Stimulated activated CD8-positive, alpha-beta memory T cell treated with anti-CD3 and anti-CD28 coated beads, Interleukin-12 subunit alpha, Interleukin-12 subunit beta, amount 100 ng/mL, for 4 hours (primary cell): ENCODE results near the gene PRAME.
"Not testable (repeated sequence)": the region's sequence is repeated elsewhere in the genome, so short reads cannot be mapped to it uniquely, and the experiment has no call there.

ENCODE experiments used
- DNase-seq: peaks from one replicate; pipeline ENCODE4 v3.0.0-alpha.2; 2020; ENCODE audit warnings: low read depth

Gene PRAME

GRCh38 chr22:22581524-22581923 lies 22.5 kb upstream of the PRAME start:
- DNase-seq, result not testable (repeated sequence)

DNA sequence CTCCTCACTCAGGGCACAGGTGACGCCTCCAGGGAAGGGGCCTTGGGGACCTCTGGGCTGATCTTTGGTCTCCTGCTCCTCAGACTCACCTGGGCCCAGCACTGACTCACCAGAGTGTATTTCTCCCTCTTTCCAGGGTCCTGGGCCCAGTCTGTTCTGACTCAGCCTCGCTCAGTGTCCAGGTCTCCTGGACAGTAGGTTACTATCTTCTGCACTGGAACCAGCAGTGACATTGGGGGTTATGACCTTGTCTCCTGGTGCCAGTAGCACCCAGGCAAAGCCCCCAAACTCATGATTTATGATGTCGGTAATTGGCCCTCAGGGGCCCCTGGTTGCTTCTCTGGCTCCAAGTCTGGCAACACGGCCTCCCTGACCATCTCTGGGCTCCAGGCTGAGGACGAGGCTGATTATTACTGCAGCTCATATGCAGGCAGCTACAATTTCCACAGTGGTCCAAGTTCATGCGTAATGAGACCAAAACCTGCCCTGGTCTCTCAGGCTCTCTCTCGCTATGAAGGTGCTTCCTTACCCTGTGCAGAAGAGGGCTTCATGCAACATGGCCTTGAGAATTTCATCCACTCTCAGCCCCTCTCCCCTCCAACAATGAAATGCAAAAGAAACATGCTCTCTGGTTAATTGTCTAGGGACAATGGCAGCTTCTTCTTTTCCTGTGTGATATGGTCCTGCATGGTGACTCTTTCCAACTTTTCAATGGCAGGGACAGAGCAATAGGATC lies 21.0 kb upstream of the PRAME start:
- no peak for DNase-seq

GRCh38 chr22:22578702-22579424 lies 19.8 kb upstream of the PRAME start:
- no peak for DNase-seq

- no peak for DNase-seq
Measured at GRCh38 chr22:22576989-22577427, 17.9 kb upstream of the PRAME start.

- DNase-seq, result no peak
Measured at GRCh38 chr22:22576244-22576988, 17.4 kb upstream of the PRAME start.

- no peak for DNase-seq
Measured at GRCh38 chr22:22574361-22574760, 15.3 kb upstream of the PRAME start.

GRCh38 chr22:22573047-22573889 lies 14.2 kb upstream of the PRAME start:
- DNase-seq, result no peak

DNA sequence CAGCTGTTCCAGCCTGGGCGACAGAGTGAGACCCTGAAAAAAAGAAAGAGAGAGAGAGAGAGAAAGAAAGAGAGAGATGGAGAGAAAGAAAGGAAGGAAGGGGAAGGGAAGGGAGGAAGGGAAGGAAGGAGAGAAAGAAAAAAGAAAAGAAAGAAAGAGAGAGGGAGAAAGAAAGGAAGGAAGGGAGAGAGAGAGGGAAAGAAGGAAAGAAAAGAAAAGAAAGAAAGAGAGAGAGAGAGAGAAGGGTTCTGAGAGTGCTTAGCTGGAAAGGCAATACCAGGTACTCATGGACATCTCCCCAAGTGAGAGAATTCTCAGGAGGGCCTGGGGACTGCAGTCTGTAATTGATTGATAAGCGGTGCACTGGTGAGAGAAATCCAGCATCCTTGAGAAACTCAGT lies 12.8 kb upstream of the PRAME start:
- no peak for DNase-seq

DNA sequence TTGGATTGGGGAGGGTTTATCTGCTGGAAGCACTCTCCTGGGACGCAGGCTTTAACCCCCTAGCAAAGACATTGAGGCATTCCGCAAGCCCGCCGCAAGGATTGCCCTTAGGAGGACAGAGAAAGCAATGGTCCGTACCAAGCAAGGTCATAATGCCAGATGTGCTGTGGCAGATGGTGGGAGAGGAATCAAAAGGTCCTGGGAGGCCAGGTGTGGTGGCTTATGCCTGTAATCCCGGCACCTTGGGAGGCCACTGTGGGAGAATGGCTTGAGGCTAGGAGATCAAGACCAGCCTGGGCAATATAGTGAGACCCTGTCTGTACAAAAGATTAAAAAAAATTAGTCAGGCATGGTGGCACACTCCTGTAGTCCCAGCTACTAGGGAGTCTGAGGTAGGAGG lies 12.4 kb upstream of the PRAME start:
- no peak for DNase-seq

DNA sequence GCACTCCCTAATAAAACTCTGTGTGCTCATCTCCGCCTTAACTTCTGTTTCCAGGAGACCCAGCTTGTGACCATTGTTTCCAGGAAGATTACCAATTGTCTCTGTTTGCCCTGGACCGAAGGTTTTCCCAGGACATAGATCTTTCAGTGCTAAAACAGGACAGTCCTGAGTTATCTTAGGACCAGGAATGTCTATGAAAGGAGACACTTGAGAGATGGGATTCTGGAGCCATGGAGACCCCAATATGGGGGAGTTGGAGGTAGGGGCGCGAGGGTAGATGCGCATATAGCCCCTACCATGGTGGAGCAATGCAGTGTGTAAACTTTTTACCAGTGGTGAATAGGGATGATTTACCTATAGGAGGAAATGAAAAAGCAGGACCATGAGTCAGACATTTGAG lies 10.2 kb upstream of the PRAME start:
- DNase-seq, result no peak

- DNase-seq, result no peak
Measured at GRCh38 chr22:22565981-22566380, 6.9 kb upstream of the PRAME start.

DNA sequence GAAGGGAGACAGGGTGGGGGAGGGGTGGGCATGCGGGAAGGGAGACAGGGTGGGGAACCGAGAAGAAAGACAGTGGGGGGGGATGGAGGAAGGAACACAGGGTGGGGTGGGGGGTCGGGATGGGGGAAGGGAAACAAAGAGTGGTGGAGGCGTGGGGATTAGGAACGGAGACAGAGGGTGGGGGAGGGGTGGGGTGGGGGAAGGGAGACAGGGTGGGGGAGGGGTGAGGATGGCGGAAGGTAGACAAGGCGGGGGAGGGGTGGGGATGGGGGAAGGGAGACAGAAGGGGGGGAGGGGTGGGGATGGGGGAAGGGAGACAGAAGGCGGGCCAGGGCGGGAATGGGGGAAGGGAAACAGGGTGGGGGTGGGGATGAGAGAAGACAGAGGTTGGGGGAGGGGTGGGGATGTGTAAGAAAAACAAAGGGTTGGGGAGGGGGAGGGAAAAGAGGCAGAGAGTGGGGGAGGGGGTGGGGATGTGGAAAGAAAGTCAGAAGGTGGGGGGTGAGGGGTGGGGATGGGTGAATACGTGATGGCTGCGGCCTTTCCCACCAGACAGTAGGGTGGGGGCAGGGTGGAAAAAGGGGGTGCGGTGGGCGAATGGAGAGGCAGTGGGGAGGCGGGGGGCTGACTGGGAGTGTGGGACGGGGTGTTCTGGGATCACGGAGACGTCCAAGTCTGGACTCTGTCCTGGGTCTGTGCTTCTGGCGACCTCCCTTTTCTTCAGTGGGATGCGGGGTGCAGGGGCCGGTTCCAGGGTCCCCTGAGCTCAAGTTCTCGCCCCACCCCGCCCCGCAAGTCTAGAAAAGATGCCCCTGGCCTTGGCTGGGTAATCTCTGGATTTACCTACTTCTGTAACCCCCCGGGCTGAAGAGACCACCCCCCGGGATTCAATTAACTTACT lies 744 bp downstream of the PRAME start:
- DNase-seq, result no peak

- DNase-seq, result no peak
Measured at GRCh38 chr22:22556995-22557925, 1.8 kb downstream of the PRAME start.

GRCh38 chr22:22556578-22556977 lies 2.5 kb downstream of the PRAME start:
- DNase-seq, result no peak

DNA sequence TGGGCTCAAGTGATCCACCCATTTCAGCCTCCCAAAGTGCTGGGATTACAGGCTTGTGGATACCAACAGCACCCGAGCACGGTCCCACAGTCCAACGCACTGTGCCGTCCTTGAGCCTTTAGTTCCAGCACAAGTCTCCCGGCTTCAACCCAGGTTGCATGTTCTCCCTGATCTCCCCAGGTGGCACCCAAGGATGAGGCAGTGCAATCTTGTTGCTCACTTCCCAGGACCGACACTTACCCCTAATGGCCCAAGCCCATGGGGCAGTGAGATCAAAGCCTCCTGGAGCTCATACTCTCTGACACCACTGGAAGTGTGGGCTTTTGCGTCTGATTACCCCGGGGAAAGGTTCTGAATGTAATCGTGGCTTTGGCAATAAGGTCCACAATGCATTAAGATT lies 3.5 kb downstream of the PRAME start:
- no peak for DNase-seq

DNA sequence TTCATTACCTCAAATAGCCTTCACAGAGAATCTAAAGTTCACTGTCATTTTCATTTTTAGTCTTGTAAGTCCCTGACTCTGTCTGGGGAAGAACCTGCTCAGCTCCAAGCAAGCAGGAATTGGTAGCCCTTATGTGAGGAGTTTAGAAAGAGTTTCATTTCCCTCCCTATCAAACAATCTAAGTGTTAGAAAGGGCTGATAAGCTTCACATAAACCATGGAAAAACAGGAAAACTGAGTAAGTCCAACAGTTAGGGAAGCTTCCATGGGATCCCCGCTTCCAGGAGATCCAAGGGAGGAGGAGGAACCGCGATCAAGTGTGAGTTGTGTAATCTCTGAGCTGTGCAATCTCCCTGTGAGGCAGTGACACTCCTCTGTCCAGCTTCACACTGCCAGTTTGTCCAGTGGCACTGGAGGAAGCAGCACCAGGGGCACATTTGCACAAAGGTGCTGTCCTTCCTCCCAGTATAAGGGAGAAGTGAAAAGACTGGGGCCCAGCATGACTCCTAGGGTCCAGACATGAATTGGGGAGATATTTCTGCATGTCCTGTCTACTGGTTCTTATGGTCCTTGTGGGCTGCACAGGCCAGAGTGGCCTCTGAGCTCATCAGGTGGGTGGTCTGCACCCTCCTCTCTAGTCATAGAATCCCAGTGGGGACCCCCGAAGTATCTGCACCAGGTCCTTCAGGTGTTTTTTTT lies 4.3 kb downstream of the PRAME start:
- DNase-seq, result no peak

DNA sequence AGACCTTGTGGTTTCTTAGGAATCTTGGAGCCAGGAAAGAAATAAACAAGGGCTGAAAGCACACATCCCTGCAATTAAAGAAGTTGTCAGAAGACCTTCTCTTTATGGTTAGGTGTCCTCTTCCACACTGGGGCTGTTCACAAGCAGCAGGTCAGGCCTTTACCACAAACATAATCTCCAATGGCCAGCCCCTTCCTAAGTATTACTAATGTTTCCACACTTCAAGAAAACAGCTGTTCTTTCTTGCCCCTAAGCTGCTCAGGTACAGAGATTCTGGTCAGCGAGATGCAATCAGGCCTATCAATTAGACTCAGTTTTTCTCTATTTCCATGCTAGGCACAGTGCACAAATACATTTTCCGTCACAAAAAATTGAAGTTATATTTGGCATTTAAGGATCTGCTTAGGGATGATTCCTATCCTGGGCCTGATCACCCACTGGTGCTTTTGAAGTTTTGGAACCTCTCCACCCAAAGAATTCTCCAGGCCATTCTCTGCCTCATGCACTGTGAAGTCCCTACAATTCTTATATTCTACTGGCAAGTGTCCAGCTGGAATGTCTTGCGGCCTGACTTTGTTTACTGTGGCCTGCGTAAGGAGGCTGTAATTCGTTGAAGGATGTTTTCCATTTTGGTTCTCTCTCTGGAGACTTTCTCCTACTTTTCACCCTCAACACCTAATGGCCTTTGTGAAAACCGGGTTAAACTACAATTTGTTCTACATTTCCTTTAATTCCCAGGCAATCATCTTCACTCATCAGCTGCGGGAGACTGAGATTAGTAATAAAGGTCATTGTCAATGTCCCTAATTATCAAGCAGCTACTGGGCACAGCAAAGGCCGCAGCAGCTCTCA lies 5.1 kb downstream of the PRAME start:
- no peak for DNase-seq

- DNase-seq, result no peak
Measured at GRCh38 chr22:22553141-22553540, 5.9 kb downstream of the PRAME start.
